IMR-90 (cell line): Measurements from ENCODE around the gene SMOC1. TPM values are rescaled to one million over a fixed set of nuclear protein-coding genes. Genes with fewer than 3 reads are reported as not detected.

ENCODE experiments used
- ATAC-seq: fragments of 200-7000 bp; cut with Tn5 transposase; 2 replicates; pipeline ENCODE4 v1.9.1; 2020; ENCODE audit warnings: low read depth, mild to moderate bottlenecking, moderate library complexity
- BruUV-seq: library from RNA; stranded (reverse); fragments of 400-500 nt; replicated peaks from 2 replicates; lab custom pipeline; 2021; lab: Mats Ljungman, UMichigan
- CTCF ChIA-PET: fragments of 300-600 bp; formaldehyde crosslinking; extraction: SDS; loops from one replicate; lab custom pipeline; 2021; ENCODE audit warnings: antibody characterized with exemption; lab: Yijun Ruan, JAX
- POLR2A ChIA-PET: fragments of 300-600 bp; sonication (Branson Sonifier 250); formaldehyde crosslinking; loops from one replicate; lab custom pipeline; 2022; ENCODE audit warnings: antibody characterized with exemption; ENCODE audit not compliant: unreplicated experiment; lab: Charles Lee
- DNase-seq: peaks from one replicate; pipeline ENCODE4 v3.0.0; 2013
- H2AFZ ChIP-seq: replicated peaks from 2 replicates; pipeline ENCODE3; 2013; ENCODE audit warnings: low read length, mild to moderate bottlenecking; ENCODE audit not compliant: poor library complexity
- H2AK5ac ChIP-seq: 2 replicates; pipeline ENCODE4 v1.6.1; 2013; ENCODE audit warnings: low read depth, low read length, inconsistent platforms
- H2AK9ac ChIP-seq: replicated peaks from 2 replicates; pipeline ENCODE3; 2013; ENCODE audit warnings: mild to moderate bottlenecking, low read depth, low read length, moderate library complexity; ENCODE audit not compliant: poor library complexity
- H2BK120ac ChIP-seq: 2 replicates; pipeline ENCODE4 v1.6.1; 2013; ENCODE audit warnings: low read depth, low read length, inconsistent platforms
- H2BK15ac ChIP-seq: 3 replicates; pipeline ENCODE4 v1.6.1; 2013; ENCODE audit warnings: low read depth, low read length, inconsistent platforms
- H2BK20ac ChIP-seq: 2 replicates; pipeline ENCODE4 v1.6.1; 2013; ENCODE audit warnings: low read depth, mild to moderate bottlenecking, inconsistent platforms, low read length, moderate library complexity
- H2BK5ac ChIP-seq: 2 replicates; pipeline ENCODE4 v1.6.1; 2013; ENCODE audit warnings: mild to moderate bottlenecking, low read depth, low read length, inconsistent platforms; ENCODE audit not compliant: poor library complexity, severe bottlenecking
- H3K14ac ChIP-seq: replicated peaks from 2 replicates; pipeline ENCODE4 v1.6.1; 2013; ENCODE audit warnings: low read depth, low read length, inconsistent platforms
- H3K18ac ChIP-seq: 2 replicates; pipeline ENCODE4 v1.6.1; 2013; ENCODE audit warnings: low read depth, low read length, control low read depth
- H3K23ac ChIP-seq: 2 replicates; pipeline ENCODE4 v1.6.1; 2013; ENCODE audit warnings: low read depth, low read length, inconsistent platforms
- H3K27ac ChIP-seq: 2 replicates; pipeline ENCODE4 v1.5.1; 2013; ENCODE audit warnings: mild to moderate bottlenecking, control low read depth, low read length; ENCODE audit not compliant: insufficient read depth
- H3K27me3 ChIP-seq: 2 replicates; pipeline ENCODE4 v1.6.1; 2013; ENCODE audit warnings: low read length; ENCODE audit not compliant: control insufficient read depth, insufficient read depth
- H3K36me3 ChIP-seq: 2 replicates; pipeline ENCODE4 v1.6.1; 2013; ENCODE audit warnings: low read length, mixed read lengths; ENCODE audit not compliant: control insufficient read depth, insufficient read depth
- H3K4ac ChIP-seq: 2 replicates; pipeline ENCODE4 v1.6.1; 2013; ENCODE audit warnings: low read depth, low read length, inconsistent platforms
- H3K4me1 ChIP-seq: 2 replicates; pipeline ENCODE4 v1.6.1; 2013; ENCODE audit warnings: low read length, mixed read lengths; ENCODE audit not compliant: control insufficient read depth, insufficient read depth
- H3K4me2 ChIP-seq: 2 replicates; pipeline ENCODE4 v1.6.1; 2013; ENCODE audit warnings: low read depth, mild to moderate bottlenecking, control low read depth, low read length, moderate library complexity
- H3K4me3 ChIP-seq: 2 replicates; pipeline ENCODE4 v1.5.1; 2013; ENCODE audit warnings: low read depth, mild to moderate bottlenecking, control low read depth, low read length, moderate library complexity; ENCODE audit not compliant: insufficient read depth
- H3K56ac ChIP-seq: 2 replicates; pipeline ENCODE4 v1.6.1; 2013; ENCODE audit warnings: low read length, inconsistent platforms; ENCODE audit not compliant: insufficient read depth; ENCODE audit errors: extremely low read depth
- H3K79me1 ChIP-seq, 2 experiments: 2 replicates each; pipeline ENCODE4 v1.6.1; 2013; ENCODE audit warnings: low read length in 2 of 2, inconsistent platforms in 1 of 2, low read depth in 1 of 2
- H3K9ac ChIP-seq: 2 replicates; pipeline ENCODE4 v1.6.1; 2013; ENCODE audit warnings: low read depth, low read length, control low read depth
- H3K9me1 ChIP-seq: 2 replicates; pipeline ENCODE4 v1.6.1; 2013; ENCODE audit warnings: low read length, inconsistent platforms; ENCODE audit not compliant: insufficient read depth
- H3K9me3 ChIP-seq: 2 replicates; pipeline ENCODE4 v1.6.1; 2013; ENCODE audit warnings: low read length; ENCODE audit not compliant: control insufficient read depth, insufficient read depth
- H4K20me1 ChIP-seq: 2 replicates; pipeline ENCODE4 v1.6.1; 2013; ENCODE audit warnings: low read length, inconsistent platforms; ENCODE audit not compliant: insufficient read depth
- H4K5ac ChIP-seq: 2 replicates; pipeline ENCODE4 v1.6.1; 2013; ENCODE audit warnings: mild to moderate bottlenecking, low read depth, low read length, control low read depth
- H4K8ac ChIP-seq, 2 experiments: 2 replicates each; pipeline ENCODE4 v1.6.1; 2013; ENCODE audit warnings: low read depth in 2 of 2, low read length in 2 of 2, control low read depth in 1 of 2, inconsistent platforms in 1 of 2
- H4K91ac ChIP-seq: 2 replicates; pipeline ENCODE4 v1.6.1; 2013; ENCODE audit warnings: low read depth, low read length, inconsistent platforms; ENCODE audit not compliant: insufficient read depth
- CEBPB ChIP-seq: IDR thresholded peaks from 2 replicates; pipeline ENCODE4 v1.6.1; 2012; ENCODE audit warnings: low read depth, low read length, improper control_type of control experiment
- CTCF ChIP-seq: conservative IDR thresholded peaks from 2 replicates; pipeline ENCODE4 v1.5.1; 2012; ENCODE audit warnings: mild to moderate bottlenecking, low read depth, low read length, improper control_type of control experiment
- ELK1 ChIP-seq: fragments of 150-350 bp; IDR thresholded peaks from 2 replicates; pipeline ENCODE4 v1.6.1; 2016; ENCODE audit warnings: low read depth, mild to moderate bottlenecking, low read length, moderate library complexity, borderline replicate concordance
- FOS ChIP-seq: fragments of 150-350 bp; IDR thresholded peaks from 2 replicates; pipeline ENCODE4 v1.6.1; 2016; ENCODE audit warnings: low read depth, low read length
- MAFK ChIP-seq: IDR thresholded peaks from 2 replicates; pipeline ENCODE4 v1.6.1; 2012; ENCODE audit warnings: low read depth, low read length, improper control_type of control experiment
- MXI1 ChIP-seq: IDR thresholded peaks from 2 replicates; pipeline ENCODE4 v1.6.1; 2012; ENCODE audit warnings: low read depth, mild to moderate bottlenecking, low read length, moderate library complexity, borderline replicate concordance
- RCOR1 ChIP-seq: IDR thresholded peaks from 2 replicates; pipeline ENCODE4 v1.6.1; 2012; ENCODE audit warnings: mild to moderate bottlenecking, low read length, improper control_type of control experiment; ENCODE audit not compliant: insufficient replicate concordance
- RFX5 ChIP-seq: IDR thresholded peaks from 2 replicates; pipeline ENCODE4 v1.8.0; 2012; ENCODE audit warnings: low read depth, mild to moderate bottlenecking, low read length, moderate library complexity
- WGBS, 2 experiments: methylation state at CpG; one replicate each; pipeline versions ENCODE4 v1.1.5 to v1.1.7; 2013; ENCODE audit warnings: missing lambda C conversion rate in 2 of 2; ENCODE audit not compliant: insufficient read length in 1 of 2; ENCODE audit errors: extremely low coverage in 2 of 2; 5-methylcytosine and 5-hydroxymethylcytosine counted together
- dilution Hi-C: fragments of 300-500 bp; cut with HindIII; formaldehyde crosslinking; loops from one replicate; pipeline ENCODE4 v1.14.3; 2018; ENCODE audit warnings: low sequenced_read_pairs; ENCODE audit not compliant: unreplicated experiment
- in situ Hi-C: fragments of 300-500 bp; cut with MboI; formaldehyde crosslinking; loops from 3 replicates; pipeline ENCODE4 v1.14.3; 2019; ENCODE audit warnings: low sequenced_read_pairs, inconsistent platforms, mixed read lengths
- intact Hi-C: fragments of 100-400 bp; cut with micrococcal nuclease; formaldehyde crosslinking; loops from 2 replicates; pipeline ENCODE4 v1.10.0; 2022
- polyA plus RNA-seq, 3 experiments: library from polyadenylated mRNA; depleted of rRNA; stranded (reverse); fragments of >200 nt; gene quantifications; 2 replicates each; pipeline ENCODE4 v1.2.3, GENCODE V29; 2012; ENCODE audit warnings: low replicate concordance in 1 of 3
- total RNA-seq: library from RNA; depleted of rRNA; stranded (reverse); fragments of >200 nt; gene quantifications from 2 replicates; pipeline ENCODE4 v1.2.3, GENCODE V29; 2012

Gene SMOC1
- total and polyA plus RNA-seq, 2 of the 4 experiments (the other 2 are of a cell fraction), result 0.90 to 4.1 TPM

GRCh38 chr14:69980457-69981425 lies 101.5 kb downstream of the SMOC1 start (continued):
- TF ChIP-seq ELK1 (no peak), MXI1 (no peak)

- Histone ChIP-seq H3K4me1 (peaks cover 18% of the 10 kb centered on the region), H3K18ac (no peak overlapping the region), H3K79me1 (no peaks in the 10 kb centered on the region), H3K27me3 (no peaks in the 10 kb centered on the region), H4K20me1 (no peaks in the 10 kb centered on the region), H2AFZ (no peak overlapping the region), H3K4ac (0 out of 2 replicates have a peak overlapping the region, but pooled peaks have one; percentile 5), H4K91ac (no peak overlapping the region), H3K36me3 (peaks cover 14% of the 10 kb centered on the region), H3K23ac (no peak overlapping the region), H3K9me1 (peaks cover 9% of the 10 kb centered on the region; the same call in 1 of the 2 replicates), H3K9ac (no peak overlapping the region), H2BK120ac (no peak overlapping the region), H3K14ac (no peak overlapping the region), H4K5ac (no peak overlapping the region), H3K27ac (no peak overlapping the region), H2AK5ac (peak overlapping the region; percentile 37), H2BK20ac (no peak overlapping the region), H3K56ac (no peak overlapping the region), H3K4me2 (no peak overlapping the region), H2BK5ac (no peak overlapping the region), H3K4me3 (no peak overlapping the region), H2AK9ac (no peak overlapping the region), H3K9me3 (no peaks in the 10 kb centered on the region), H2BK15ac (no peak overlapping the region), H4K8ac (no peak overlapping the region)
- no TSS peak for BruUV-seq
- DNase-seq (no peak), ATAC-seq (no peak)
- ChIA-PET CTCF (no interaction called here), POLR2A (no interaction called here)
- intact Hi-C loops (no loop called here), dilution Hi-C loops (no loop called here), in situ Hi-C loops (no loop called here)
- no CpG with 5 or more reads among the region's 6 CpGs for WGBS, 2 experiments
- TF ChIP-seq RFX5 (no peak), CTCF (no peak), RCOR1 (no peak), CEBPB (no peak), FOS (peak; percentile 6; the same call in 1 of the 2 replicates), MXI1 (no peak), MAFK (no peak)
These were observed 103.1 kb downstream of the SMOC1 start for GRCh38 chr14:69982220-69982839.
